IPS-NIHi7 (cell line): ENCODE results near the gene HSD3B7.
A peak's percentile ranks its signal among the peaks of the same experiment; 100 is the strongest.

ENCODE experiments used
- DNase-seq: peaks from one replicate; pipeline ENCODE4 v3.0.0; 2012; ENCODE audit warnings: mixed read lengths; ENCODE audit errors: extremely low spot score

Gene HSD3B7

DNA sequence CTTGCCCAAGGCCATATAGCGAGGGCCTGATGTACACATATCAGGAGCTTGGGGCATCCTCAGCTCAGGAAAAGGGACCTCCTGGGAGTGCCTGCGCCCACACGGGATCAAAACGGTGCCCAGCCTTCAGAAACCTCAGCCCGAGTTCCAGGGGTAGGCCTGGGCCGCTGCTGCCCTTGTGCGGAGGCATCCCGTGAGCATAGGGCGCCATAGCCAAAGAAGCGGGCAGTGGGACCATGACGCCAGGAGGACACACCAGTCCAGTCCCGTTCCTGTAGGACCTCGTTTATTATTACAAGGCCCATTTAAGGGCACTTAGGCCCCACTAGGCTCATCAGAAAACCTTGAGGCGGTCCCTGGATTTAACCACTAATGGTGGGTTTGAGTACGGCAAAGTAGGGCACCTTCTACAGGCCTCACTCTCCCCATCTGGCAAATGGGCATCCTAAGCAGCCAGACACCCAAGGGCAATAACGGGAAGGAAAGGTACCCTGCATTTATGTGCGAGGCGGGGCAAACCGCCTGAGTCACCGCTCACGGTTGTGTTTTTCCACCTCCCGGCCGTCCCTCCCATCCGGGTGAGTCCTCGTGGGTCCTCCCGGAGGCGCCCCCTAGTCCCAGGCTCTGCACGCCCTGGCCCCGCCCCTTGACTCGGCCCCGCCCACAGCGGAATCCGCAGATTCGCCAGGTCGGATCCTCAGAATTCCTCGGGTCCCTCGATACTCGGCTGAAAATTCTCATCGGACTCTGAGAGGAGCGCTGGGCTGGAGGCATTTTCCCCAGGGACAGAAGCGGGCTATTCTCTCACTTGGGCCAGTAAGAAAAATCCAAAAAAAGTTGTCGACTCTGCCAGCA is 28.2 kb upstream of the HSD3B7 start:
- DNase-seq = peak; percentile 84

DNA sequence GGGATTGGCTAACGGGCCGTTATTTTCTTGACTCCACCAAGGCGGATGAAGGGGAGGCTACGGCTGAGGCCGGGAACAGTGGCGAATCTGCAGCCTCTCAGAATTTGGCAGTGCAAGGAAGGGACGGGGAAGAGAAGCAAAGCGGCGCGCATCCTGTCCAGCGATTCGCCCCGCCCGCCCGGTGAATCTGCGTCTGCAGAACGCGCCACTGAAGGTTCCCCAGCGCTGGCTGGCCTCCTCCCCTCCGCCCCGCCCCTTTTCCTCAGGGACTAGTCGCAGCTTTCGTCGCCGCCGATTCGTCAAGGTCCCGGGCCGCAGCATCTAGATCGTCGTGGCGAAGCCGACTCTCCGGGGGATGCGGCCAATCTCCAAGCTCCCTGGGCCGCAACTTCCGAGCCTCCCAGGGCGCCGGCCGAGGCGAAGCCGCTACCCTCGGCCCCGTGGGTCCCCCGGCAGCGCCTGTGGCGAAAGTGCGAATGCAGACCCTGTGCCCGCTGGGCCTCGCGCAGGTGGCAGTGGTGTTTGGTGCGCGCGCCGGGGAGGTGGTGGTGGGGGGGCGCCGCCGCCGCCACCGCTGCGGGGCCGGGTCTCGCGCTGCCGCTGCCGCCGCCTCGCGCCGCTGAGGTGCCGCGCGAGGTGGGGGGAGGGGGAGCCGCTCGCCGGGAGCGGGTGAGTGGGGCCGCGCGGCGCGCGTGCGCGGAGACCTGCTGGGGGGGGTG is 27.4 kb upstream of the HSD3B7 start, which contains the start of gene SETD1A:
TSS of gene SETD1A (plus strand) at position 299 of the 719 bp plus-strand sequence. CDS start 978 bp downstream, outside the sequence.
- DNase-seq = peak; percentile 94

DNA sequence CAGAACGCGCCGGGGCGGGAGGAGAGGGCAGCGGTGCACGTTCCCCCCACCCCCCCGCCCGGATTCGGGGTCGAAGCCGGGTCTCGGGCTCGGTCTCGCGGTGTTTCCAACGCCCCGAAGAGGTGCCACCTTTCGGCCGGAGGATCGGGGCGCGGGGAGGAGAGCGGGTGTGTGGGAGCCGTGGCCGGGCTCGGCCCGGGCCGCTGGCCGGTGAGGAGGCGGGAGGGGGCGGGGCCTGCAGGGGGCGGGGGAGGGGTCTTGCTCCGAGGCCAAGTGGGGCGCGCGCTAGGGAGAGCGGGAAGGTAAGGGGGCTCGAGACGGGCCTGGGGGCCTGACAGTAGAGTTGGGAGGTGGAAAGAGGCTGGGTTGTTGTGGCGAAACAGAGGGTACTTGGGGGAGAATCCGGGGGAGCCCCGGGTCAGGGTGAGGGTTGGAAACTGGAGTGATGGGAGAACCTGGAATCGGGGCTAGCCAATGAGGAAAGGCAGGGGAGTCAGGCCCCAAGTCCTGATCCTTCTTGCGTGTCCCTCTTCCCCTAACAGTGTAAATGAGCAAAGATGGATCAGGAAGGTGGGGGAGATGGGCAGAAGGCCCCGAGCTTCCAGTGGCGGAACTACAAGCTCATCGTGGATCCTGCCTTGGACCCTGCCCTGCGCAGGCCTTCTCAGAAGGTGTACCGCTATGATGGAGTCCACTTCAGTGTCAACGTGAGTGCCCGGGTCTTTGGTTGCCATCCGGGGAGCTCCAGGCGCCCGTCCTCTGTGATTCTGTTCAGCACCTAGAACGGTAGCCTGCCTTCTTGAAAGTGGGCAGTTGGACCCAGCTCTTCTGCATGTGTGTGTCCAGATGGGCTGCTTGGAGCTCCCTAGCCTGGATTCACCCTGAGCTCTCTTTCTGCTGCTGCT is 26.6 kb upstream of the HSD3B7 start:
- DNase-seq = peak; percentile 89

DNA sequence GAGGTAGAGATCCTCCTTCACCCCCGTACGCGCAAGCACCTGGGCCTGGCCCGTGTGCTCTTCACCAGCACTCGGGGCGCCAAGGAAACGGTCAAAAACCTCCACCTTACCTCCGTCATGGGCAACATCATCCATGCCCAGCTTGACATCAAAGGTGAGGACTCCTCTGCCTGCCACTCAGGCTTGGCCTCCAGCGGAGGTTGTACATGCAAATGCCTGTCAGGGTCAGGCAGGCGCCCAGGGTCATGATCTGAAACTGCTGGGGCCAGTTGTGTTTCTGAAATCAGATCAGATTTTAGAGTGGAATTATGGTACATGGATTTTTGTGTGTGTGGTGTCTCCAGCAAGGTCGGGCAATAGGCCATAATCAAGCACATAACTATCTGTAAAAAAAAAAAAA is 23.6 kb upstream of the HSD3B7 start:
- no peak for DNase-seq

DNA sequence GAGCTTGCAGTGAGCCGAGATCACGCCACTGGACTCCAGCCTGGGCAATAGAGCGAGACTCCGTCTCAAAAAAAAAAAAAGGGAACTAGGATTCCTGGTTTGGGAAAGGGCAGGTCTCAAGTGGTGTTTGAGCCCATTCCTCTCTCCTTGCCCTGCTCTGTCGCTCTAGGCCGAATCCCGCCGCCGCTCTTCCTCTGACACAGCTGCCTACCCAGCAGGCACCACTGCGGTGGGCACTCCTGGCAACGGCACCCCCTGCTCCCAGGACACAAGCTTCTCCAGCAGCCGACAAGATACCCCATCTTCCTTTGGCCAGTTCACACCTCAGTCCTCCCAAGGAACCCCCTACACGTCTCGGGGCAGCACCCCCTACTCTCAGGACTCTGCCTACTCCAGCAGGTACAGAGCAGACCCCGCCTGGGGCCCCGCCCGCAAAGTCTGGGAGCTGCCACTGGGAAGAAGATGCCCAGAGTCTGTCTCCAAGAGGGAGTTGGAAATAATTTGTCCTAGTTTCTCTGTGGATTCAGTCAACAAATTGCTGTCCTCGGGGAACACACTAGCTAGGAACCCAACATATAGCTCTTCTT is 21.0 kb upstream of the HSD3B7 start:
- DNase-seq = no peak

DNA sequence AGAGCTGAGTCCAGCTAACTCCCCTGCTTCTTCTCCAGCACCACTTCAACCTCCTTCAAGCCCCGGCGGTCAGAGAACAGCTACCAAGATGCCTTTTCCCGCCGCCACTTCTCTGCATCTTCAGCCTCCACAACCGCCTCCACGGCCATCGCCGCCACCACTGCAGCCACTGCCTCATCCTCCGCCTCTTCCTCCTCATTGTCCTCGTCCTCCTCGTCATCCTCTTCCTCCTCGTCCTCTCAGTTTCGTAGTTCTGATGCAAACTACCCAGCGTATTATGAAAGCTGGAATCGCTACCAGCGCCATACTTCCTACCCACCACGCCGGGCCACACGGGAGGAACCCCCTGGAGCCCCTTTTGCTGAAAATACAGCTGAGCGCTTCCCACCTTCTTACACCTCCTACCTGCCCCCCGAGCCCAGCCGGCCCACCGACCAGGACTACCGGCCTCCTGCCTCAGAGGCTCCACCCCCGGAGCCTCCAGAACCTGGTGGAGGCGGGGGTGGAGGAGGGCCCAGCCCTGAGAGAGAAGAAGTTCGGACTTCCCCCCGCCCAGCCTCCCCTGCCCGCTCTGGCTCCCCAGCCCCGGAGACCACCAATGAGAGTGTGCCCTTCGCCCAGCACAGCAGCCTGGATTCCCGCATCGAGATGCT is 20.3 kb upstream of the HSD3B7 start:
- no peak for DNase-seq

DNA sequence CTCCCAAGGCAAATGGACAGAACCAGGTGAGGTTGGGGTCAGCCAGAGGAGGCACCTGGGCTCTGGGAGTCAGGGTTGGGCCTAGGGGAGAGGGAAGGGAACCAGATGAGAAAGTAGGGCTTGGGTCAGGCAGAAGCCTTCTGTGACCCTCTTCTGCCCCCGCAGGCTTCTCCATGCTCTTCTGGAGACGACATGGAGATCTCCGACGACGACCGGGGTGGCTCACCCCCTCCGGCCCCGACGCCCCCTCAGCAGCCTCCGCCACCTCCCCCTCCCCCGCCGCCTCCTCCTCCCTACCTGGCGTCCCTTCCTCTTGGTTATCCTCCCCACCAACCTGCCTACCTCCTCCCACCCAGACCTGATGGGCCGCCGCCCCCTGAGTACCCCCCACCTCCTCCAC is 19.6 kb upstream of the HSD3B7 start:
- no peak for DNase-seq

DNA sequence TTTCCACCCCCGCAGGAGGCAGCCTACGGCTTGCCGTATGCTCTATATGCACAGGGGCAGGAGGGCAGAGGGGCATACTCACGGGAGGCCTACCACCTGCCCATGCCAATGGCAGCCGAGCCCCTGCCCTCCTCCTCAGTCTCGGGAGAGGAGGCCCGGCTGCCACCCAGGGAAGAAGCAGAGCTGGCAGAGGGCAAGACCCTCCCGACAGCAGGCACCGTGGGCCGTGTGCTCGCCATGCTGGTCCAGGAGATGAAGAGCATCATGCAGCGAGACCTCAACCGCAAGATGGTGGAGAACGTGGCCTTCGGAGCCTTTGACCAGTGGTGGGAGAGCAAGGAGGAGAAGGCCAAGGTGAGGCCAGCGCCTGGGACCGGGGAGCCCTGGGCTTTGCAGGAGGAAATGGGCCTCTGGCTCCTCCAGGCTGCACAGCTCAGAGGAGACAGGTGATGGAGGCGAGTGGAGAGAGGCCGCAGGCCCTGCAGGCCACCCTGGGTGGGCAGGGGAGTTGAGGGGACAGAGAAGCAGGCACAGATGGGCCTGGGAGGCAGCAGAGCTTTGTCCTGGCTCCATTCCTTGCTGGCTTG is 18.9 kb upstream of the HSD3B7 start:
- DNase-seq = no peak

DNA sequence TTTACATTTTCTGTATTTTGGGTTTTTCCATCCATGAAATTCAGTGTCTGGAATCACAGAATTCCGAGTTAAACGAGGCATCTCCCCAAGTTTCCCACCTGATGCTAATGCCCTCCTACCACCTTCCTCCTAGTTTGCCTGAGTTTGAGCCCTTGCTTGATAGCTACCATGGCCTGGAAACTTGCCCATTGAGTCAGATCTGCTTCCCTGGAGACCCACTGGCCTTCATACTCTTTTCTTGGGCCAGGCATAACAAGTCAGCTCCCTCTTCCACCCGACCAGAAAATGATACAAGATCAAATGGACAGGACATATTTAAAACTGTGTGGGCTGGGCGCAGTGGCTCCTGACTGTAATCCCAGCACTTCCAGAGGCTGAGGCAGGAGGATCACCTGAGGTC is 17.2 kb upstream of the HSD3B7 start:
- DNase-seq = no peak

DNA sequence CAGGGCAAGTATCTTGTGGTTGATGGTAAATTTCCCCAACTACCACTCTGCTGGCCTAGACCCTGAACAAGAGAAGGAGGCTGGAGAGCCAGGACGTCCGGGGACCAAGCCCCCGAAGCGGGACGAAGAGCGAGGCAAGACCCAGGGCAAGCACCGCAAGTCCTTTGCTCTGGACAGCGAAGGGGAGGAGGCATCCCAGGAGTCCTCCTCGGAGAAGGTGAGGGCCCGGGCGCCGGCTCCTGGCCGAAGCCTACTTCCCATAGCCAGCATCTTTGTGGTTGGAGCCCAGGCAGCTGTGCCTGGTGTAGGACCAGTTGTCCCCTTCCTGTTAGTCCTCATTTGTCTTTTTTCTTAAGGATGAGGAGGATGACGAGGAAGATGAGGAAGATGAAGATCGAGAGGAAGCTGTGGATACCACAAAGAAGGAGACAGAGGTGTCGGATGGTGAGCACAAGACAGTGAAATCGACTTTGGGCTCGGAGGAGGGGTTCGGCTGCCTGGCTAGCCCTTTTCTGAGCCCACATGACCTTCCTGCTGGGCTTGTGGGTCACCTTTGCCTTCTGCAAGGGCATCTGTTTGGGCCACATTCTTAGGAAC is 15.7 kb upstream of the HSD3B7 start:
- no peak for DNase-seq

DNA sequence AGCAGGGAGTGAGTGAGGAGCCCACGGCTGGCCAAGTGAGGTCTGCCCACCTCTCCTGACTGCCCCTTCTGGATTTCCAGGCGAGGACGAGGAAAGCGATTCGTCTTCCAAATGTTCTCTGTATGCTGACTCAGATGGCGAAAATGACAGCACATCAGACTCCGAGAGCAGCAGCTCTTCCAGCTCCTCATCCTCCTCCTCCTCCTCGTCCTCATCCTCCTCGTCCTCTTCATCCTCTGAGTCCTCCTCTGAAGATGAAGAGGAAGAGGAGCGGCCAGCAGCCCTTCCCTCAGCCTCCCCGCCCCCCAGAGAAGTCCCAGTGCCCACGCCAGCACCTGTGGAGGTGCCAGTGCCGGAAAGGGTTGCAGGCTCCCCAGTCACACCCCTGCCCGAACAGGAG is 13.7 kb upstream of the HSD3B7 start:
- no peak for DNase-seq

DNA sequence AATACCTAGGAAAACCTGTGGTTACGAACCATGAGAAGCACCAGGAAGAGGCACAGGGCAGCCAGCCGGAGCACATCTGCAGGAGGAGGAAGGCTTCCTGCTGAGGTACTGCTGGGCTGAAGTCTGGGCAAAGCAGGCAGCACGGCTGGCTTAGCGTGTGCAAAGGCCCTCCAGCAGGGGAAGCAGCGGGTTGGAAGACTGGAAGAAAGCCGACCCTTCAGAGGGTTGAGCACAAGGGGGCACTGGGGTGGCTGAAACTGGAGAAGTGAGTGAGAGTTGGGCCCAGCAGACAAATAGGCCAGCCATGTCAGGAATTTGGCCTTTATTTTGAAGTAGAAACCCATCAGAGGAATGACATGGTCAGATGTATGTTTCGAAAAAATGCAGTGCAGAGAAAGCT is 12.1 kb upstream of the HSD3B7 start:
- peak; percentile 35 for DNase-seq

DNA sequence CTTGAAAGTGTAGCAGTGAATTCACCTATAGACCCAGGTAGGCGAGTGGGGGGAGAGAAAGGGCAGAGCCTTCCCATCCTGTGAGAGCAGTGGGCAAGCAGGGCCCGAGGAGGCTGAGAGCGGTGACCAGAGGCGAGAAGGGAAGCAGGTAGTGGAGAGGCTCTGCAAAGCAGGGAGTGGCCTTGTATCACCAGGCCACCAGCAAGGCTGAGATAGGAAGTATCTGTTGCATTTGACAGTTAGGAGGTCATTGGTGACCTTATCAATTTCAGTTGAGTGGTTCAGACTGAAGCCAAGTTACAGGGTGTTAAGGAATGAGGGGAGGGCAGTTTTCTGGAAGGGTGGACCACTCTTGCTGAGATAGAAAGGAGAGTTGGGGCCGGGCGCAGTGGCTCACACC is 10.7 kb upstream of the HSD3B7 start:
- no peak for DNase-seq

DNA sequence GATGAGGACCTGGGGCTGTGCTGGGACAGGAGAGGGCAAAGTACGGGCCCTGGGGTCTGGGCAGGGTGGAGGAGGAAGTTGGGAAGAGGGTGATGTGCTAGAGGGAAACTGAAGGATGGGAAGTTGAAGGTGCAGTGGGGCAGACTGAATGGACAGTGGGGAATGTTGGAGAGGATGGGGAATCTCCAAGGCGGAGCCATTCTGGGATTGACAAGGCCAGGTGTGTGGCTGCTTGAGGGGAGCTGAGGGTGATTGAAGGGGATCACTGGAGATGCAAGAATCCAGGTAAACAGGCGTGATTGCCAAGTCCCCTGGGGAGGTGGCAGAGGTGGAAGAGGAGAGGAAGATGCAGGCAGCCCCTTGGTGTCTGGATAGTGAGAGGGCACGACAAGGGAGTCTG is 8.5 kb upstream of the HSD3B7 start:
- DNase-seq = no peak

DNA sequence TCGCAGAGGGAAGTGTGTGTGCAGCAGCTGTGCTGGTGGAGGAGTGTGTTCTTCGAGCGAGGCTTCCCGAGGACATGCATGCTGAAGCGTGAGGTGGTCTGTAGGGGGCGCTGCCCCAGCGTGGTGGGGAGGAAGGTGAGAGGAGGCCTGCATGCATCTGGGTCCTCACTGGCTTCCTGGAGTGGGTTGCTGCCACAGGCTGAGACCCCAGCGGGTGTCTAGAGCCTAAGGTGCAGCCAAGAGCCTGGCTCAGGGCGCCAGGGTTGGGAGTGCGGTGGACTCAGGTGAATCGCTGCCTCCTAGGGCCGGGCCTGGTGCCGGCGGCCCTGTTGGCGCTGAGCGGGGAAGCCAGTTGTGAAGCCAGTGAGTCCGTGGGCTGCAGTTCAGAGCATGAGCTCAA is 7.5 kb upstream of the HSD3B7 start:
- DNase-seq = peak; percentile 81

DNA sequence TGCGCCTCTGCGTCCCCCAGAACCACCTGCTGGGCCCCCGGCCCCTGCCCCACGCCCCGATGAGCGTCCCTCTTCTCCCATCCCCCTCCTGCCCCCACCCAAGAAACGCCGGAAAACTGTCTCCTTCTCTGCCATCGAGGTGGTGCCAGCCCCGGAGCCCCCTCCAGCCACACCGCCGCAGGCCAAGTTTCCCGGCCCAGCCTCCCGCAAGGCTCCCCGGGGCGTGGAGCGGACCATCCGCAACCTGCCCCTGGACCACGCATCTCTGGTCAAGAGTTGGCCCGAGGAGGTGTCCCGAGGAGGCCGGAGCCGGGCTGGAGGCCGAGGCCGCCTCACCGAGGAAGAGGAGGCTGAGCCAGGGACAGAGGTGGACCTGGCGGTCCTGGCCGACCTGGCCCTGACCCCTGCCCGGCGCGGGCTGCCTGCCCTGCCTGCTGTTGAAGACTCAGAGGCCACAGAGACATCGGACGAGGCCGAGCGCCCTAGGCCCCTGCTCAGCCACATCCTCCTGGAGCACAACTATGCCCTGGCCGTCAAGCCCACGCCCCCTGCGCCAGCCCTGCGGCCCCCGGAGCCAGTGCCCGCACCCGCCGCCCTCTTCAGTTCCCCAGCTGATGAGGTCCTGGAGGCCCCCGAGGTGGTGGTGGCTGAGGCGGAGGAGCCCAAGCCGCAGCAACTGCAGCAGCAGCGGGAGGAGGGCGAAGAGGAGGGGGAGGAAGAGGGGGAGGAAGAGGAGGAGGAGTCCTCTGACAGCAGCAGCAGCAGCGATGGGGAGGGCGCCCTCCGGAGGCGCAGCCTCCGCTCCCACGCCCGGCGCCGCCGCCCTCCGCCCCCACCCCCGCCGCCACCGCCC is 5.6 kb upstream of the HSD3B7 start:
- no peak for DNase-seq

DNA sequence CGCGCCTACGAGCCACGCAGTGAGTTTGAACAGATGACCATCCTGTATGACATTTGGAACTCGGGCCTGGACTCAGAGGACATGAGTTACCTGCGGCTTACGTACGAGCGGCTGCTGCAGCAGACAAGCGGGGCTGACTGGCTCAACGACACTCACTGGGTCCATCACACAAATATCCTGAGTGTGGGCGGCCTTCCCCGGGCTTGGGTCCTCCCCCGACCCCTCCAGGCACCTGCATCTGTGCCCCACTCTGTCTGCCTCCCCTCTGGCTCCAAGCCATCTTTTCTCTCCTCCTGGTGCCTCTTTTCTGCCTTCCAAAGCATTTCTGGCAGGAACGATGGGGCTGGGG is 5.0 kb upstream of the HSD3B7 start:
- DNase-seq = no peak

DNA sequence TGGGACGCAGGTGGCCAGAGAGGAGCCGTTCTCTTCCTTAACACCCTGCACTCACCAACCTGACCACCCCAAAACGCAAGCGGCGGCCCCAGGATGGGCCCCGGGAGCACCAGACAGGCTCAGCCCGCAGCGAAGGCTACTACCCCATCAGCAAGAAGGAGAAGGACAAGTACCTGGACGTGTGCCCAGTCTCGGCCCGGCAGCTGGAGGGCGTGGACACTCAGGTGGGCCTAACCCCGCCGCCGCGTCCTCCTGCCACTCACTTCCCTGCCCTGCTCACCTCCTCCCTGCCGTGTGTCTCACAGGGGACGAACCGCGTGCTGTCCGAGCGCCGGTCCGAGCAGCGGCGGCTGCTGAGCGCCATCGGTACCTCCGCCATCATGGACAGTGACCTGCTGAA is 4.6 kb upstream of the HSD3B7 start:
- no peak for DNase-seq

DNA sequence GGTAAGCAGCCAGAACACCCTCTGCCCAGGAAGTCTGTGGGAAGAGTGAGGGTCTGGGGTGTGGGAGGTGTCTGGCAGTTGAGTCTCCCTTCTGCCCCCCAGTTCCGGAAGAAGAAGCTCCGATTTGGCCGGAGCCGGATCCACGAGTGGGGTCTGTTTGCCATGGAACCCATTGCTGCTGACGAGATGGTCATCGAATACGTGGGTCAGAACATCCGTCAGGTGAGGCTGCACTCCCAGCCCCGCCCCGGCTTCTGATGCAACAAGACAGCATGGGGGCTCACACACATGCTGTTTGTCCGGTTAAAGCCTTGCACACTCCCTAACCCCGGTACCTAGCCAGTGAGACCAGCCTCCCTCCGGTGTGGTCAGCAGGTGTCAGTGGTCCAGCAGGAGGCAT is 4.0 kb upstream of the HSD3B7 start:
- no peak for DNase-seq
